IPS-18c (cell line): ENCODE measurements around the gene STPG1.

Source experiments
- H3K4me3 ChIP-seq: 2 replicates; pipeline ENCODE4 v1.7.0; 2013; ENCODE audit warnings: low read depth, mild to moderate bottlenecking, low read length, moderate library complexity; ENCODE audit not compliant: insufficient read depth
- H3K9me3 ChIP-seq: one replicate; pipeline ENCODE4 v1.6.1; 2013; ENCODE audit warnings: mild to moderate bottlenecking, low read length, moderate library complexity; ENCODE audit not compliant: control insufficient read depth, insufficient read depth

STPG1 gene

DNA sequence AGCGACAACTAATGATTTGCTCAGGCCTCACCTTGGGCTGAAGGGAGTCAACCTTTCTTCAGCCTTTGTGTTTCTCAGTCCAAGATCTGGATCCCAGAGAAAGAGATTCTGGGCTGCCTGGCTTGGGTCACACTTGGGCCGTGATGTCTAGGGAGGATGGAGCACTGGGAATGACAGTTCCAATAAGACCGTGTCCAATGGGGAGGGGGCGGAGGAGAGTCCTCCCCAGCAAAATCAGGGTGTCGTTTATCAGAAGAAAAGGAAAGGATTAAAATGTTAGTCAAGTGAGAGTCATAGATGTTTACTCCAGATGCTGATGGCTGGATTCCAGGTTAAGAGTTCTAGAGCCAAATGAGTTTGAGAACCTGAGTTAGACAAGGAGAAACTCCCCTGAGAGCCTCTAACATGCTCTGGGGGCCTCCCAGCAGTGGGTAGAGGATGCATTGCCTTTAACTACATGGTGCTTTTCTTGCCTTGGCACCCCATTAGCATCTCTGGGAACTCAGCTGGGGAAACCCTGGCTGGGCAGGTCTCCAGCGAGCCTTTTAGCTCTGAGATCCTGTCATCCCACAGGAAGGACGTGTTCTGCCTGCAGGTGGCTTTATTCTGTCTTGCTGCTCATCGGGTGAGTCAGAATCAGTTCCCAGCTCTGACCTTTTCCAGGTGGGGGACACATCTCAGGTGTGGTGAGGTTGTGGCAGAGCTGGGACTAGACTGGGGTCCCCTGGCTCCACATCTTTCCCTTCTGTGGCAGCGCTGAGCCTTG, 24.2 kb upstream of the STPG1 start:
- Histone ChIP-seq H3K4me3 (no peak overlapping the region), H3K9me3 (peaks cover 2% of the 10 kb centered on the region)

DNA sequence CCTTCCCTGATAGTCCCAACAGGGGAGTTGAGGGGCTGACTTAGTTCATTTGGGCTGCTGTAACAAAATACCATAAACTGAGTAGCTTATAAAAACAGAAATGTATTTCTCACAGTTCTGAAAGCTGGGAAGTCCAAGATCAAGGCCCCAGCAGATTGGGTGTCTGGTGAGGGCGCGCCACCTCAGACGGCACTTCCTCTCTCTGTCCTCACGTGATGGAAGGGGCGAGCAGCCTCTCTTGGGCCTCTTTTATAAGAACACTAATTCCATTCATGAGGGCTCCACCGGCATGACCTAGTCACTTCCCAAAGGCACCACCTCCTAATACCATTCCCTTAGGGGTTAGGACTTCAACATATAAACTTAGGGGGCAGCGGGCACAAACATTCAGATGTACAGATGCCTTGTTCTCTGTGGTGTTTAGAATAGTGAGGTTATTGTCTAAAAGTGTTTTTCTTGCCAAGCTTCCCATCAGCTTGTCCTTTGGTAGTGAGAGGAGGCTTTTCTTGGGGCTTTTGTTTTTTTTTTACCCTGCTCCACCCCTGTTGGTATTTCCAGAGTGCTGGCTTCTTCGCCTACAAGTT, 22.3 kb upstream of the STPG1 start:
- no peak overlapping the region for H3K4me3 ChIP-seq
- peaks cover 2% of the 10 kb centered on the region for H3K9me3 ChIP-seq

DNA sequence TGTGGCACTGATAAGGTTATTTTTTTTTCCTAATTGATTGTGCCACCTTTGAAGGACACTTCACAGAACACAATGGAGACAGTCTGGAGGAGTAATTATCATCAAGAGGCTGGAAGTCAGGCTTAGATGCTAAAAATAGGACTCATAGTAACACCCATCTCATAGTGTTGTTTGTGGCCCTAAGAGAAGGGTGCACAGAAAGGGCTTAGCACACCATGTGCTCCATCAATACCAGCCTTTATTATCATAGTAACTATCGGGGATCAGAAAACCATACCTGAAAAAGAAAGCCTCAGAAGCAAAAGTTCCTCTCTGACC, 13.9 kb upstream of the STPG1 start:
- Histone ChIP-seq H3K9me3 (no peaks in the 10 kb centered on the region), H3K4me3 (no peak overlapping the region)

DNA sequence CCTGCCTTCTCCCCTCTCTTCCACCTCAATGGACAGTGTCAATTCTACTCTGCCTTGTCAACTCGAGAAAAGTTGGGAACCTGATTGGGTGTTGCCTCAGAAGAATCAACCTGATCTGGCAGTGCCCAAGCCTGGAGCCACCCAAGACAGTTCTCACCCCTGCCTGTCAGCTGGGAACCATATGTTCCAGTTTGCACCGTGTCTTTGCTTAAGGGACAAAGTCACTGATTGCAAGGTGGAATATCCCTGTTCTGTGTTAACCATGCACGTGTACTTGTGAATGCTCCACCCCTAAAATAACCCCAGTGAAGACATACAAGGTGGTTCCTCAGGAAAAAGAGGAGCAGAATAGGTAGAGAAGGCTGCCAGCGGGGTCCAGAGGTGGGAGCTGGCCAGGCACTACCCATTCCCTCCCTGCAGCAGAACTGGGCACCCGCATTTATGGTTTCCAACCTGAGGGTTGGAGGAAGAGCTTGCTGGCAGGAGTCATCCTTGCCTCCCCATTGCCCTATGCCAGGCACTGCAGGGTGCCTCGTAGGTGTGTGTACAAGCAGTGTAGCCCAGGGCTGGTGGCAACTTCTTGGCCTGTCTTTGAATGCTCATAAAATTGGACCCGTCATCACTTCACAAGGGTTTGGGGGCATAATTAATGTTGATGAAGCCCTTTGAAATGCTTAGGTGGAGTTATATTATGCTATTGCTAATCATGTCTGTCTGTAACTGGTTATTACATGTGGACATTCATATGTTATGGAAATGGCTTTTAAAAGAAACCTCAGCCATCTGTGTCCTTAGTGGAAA, 13.4 kb upstream of the STPG1 start:
- Histone ChIP-seq H3K4me3 (no peak overlapping the region), H3K9me3 (no peaks in the 10 kb centered on the region)

DNA sequence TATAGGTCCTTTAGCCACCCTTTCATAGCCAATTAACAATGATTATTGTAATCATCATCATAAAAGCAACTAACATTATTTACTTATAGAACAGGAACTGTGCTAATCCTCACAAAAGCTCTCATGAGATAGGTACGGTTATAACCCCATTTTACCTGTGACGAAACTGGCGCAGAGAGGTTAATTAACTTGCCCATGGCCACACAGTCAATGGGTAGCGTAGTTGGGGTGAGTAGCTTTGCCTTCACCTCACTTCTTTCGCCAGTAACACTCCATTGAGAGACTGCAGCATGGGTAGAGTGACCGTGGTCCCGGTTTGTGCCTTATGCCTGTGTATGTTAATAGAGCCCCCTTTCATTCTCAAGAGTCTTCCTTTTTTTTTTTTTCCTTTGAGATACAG, 12.3 kb upstream of the STPG1 start:
- no peaks in the 10 kb centered on the region for H3K9me3 ChIP-seq
- H3K4me3 ChIP-seq, result no peak overlapping the region

DNA sequence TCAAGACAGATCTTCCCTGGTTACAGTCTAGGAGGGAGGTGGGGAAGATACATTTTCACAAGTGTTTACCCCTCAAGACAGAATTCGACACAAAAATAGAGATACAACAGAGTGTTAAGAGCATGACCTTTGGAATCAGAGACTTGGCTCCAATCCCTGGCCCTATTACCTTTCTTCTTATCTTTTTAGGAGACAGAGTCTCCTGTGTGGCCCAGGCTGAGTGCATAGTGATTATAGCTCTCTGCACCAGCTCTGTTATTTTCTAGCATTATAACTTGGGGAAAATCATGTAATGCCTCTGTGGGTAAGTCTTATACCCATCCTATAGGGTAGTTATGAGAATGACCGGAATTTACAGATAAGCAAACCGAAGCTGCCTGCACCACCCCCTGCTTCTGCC, 11.9 kb upstream of the STPG1 start:
- Histone ChIP-seq H3K4me3 (no peak overlapping the region), H3K9me3 (no peaks in the 10 kb centered on the region)

DNA sequence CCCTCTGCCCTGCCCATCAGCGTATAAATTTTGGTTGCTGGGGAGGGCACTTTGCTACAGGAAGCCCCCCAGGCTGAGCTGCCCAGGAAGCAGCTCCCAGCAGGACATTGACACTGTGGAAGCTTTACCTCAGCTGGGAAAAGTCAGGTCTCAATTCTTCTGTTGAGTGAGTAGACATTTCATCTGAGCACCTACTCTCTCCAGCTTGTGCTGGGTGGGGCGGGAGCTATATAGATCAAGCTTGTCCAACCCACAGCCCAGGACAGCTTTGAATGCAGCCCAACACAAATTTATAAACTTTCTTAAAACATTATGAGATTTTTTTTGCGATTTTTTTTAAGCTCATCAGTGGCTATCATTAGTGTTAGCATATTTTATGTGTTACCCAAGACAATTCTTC, 11.4 kb upstream of the STPG1 start:
- Histone ChIP-seq H3K4me3 (no peak overlapping the region), H3K9me3 (no peaks in the 10 kb centered on the region)

DNA sequence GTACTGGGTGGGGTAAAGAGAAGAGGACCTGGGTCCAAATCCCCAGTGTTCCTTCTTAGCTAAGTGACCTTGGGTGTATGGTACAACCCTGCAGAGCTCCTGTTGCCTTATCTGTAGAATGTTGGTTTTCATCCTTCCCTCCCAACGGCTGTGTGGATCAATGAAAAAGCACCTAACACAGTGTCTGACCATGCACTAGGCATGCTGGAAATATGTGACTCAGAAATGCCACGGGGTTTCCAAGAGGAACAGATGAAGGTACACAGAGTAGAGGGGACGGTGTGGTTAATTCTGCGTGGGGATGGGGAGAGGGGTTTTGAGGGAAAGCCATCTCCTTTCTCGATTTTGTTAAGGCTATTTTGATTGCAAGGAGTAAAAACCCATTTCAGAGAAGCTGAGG, 10.6 kb upstream of the STPG1 start:
- Histone ChIP-seq H3K4me3 (no peak overlapping the region), H3K9me3 (no peaks in the 10 kb centered on the region)

DNA sequence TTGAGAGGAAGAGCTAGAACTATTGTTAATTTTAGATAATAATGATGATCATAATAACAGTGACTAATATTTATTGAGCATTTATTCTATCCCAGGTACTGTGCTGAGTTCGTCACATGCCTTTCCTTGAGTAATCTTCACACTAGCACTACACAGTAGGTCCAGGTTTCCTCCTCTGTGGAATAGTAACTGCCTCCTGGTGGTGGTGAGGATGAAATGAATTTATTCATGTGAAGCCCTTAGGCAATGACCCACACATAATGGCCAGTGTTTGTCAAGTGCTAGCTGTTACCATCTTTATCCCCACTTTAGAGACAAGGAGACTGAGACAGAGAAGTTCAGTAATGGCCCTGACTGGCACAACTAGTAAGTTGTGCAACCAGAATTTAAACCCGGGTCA, 7.9 kb upstream of the STPG1 start:
- Histone ChIP-seq H3K9me3 (no peaks in the 10 kb centered on the region), H3K4me3 (no peak overlapping the region)

DNA sequence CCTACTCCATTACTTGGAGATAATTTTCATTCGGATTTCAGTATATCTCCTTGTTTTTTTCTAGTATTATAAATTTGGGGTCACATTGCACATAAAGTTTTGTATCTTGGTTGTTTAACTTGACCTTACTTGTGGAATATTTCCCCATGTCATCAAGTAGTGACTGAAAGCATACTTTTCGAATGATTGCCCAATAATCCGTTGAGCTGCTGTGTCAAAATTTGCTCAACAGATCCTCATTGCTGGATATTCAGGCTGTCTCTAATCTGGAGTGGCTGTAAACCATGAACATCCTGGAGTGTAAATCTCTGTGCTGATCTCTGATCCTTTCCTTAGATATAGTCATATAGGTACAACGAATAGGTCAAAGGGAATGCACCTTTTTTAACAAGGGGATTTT, 7.0 kb upstream of the STPG1 start:
- no peaks in the 10 kb centered on the region for H3K9me3 ChIP-seq
- H3K4me3 ChIP-seq, result no peak overlapping the region

DNA sequence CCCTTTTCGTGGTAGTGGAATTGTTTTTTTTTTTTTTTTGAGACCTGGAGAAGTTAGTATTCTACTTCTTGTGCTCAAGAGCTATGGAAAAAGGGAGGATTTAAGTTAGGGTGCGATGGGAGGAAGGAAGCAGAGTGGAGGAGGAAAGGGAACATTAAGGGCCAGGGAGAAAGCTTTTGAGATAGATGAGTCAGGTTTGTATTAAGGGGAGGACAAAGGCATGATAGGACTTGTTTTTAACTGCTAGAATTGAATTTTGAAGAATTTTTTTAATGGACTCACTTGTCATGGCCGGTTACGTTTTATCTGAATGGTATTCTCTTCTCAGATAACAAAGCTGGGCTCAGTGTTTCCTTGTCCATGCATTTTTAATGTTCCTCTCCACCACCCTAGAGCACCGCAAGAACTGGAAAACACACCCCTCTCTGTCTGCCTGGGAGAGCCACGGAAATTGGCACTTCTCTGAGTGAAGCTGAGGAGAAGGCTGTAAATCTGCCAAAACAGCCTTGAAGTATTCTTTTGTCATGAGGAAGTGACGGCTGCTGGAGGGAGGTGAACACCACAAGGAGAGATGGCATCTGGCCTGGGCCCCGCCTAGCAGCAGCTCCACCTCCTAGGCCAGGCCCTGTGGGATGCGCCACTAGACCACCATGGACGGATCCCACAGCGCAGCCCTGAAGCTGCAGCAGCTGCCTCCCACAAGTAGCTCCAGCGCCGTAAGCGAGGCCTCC, 5.5 kb upstream of the STPG1 start:
- no peaks in the 10 kb centered on the region for H3K9me3 ChIP-seq
- no peak overlapping the region for H3K4me3 ChIP-seq

DNA sequence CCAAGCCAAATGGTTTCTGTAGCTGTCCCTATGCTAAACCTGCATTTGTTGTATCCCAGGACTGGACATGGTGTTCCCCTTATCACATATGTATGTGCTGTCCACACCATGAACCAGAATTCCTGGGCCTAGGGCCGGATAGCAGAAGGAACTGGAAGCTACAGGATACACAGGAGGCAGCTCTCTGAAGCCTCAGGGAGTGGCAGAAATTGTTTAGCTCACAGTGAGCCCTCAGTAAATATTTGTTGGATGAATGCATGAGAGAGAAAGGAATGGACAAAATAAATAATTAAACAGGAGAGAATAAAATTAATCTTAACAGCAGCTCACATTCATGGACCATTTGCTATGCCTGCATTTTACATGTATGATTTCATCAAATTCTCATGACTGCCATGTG, 4.1 kb upstream of the STPG1 start:
- no peak overlapping the region for H3K4me3 ChIP-seq

DNA sequence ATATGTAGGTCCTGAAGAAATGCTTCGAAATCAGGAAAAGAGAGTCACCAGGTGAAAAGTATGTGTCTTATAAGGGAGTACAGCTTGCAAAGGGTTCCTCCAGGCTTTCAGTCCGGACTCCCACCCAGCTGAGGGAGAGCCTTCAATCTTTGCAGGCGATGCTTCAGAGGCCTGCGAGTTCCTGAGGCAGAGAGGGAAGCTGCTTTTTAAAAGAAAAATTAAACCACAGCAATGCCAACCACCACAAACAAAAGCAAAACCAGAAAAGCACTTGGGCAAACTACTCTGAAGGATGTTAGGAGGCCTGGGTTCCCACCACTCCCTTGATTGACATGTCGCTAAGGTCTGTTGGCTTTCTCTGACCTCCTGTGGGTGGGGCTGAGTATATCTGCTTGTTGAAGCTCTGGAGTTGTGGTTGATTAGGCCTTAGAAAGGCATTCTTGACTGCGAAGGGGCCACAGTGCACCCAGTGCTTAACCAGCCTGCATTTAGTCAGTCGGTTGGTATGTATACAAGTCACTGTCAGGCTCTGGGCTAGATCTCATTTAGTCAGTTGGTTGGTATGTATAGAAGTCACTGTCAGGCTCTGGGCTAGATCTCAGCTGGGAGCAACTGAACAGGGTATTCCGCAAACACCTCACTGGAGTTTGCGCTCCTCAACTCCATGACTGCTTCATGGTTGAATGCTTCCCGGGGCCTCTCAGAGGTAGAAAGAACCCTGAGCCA, 3.2 kb upstream of the STPG1 start:
- peak overlapping the region; percentile 60 for H3K4me3 ChIP-seq

More for the DNA sequence above, 4.1 kb upstream of the STPG1 start:
- no peaks in the 10 kb centered on the region for H3K9me3 ChIP-seq

DNA sequence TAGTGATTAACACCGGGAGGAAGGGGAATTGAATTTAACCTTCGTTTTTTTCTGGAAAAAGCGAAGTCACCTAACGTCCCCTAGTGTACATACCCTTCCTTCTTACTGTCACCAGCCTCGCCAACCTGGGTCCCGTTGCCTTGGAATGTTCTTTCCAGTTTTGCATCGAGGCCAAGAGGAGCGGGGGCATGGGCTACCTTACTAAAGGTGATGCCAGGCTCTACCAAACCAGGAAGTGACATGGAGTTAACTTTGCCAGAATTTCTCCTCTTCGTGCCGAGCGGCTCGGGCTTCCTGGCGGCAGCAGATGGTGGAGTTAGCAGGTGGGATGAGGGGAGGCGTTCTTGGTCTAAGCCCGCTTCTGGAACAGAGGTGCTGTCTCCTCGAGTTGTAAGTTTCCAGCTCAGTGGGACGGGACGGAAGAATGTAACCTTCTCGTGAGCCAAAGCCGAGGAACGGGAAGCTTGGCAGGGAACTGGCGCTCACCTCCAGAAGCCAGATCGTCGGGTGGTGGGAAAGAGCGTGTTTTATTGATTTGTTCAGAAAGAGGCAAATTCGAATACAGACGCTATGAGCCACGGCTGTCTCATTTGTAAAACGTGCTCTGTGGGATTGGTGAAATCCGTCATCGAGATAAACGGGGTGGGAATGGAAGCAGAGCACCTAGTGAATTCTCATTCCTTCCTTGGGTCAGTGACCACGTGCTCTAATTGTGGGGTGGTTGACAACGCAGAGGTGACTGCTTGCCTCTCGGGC, 2.5 kb upstream of the STPG1 start:
- peak overlapping the region; percentile 60 for H3K4me3 ChIP-seq

More for the DNA sequence above, 3.2 kb upstream of the STPG1 start:
- H3K9me3 ChIP-seq, result no peaks in the 10 kb centered on the region

DNA sequence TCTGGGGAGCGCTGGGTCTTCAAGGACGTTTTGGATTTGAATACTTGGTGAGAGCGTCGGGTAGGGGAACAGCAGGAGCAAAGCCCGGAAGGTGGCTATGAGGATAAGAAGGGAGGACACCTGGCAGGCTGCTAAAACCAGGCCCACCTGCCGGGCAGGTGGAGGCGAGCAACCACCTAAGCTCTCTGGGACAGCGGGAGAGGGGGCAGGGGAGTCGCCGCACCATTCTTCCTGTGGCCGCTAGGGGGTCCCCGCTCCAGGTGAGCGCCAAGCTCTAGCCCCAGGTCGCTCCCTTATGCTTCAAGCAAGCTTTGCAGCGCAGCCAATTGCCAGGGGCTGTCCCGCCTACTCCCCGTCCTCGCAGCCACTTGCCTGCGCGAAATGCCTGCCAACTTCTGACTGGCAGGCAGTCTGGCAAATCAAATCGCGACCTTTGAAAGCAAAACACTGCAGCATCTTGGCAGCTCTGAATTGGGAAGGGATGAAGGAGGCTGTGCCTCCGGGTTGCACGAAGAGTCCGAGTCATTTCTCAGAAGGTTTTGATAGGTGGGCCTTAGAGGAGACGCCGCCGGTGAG, 1.8 kb upstream of the STPG1 start, which contains the start of gene NIPAL3:
TSS of gene NIPAL3 (plus strand) at position 469 of the 576 bp plus-strand sequence. CDS start 3,746 bp downstream, outside the sequence.
- Histone ChIP-seq H3K4me3 (peak within 1 kb of the TSS; percentile 60), H3K9me3 (no peaks in the 10 kb centered on the region)

More for the DNA sequence above, 2.5 kb upstream of the STPG1 start:
- H3K9me3 ChIP-seq, result no peaks in the 10 kb centered on the region

DNA sequence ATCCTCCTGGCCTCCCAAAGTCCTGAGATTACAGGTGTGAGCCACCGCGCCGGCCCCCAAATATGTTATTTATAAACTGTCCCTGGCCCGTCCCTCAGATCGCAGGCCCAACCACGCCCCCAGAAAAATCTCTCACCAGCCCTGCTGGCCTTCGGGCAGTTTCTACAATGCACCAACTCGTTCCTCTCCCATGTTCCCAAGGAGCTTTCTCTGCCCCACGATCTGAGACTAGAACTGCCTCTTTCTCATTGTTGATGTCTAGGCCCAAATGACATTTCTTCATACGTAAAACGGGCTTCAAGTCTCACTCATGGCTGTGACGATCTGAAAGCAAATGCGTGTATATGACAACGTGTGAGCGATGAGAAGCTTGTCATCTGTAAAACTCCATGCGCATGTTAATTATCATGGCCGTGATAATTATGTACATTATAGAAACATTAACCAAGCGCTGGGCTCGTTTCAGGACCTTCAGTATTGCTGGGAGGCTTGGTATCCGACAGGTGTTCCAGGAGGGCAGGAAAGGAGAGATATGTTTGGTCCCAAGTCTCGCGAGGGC, 1.3 kb upstream of the STPG1 start:
- peak overlapping the region; percentile 34; the same call in 1 of the 2 replicates for H3K4me3 ChIP-seq

More for the DNA sequence above, 1.3 kb upstream of the STPG1 start:
- H3K9me3 ChIP-seq, result no peaks in the 10 kb centered on the region
